ENCODE measurements around the gene GAPT.

GRCh38 chr5:58482536-58482935 lies 8.7 kb upstream of the GAPT start:
- TF ChIP-seq CTCF (IDR thresholded peaks at IDR 0.05) = no peak
- no peak for TF ChIP-seq POLR2A (IDR thresholded peaks at IDR 0.05)

All from adrenal gland (tissue), 5 donors.